A549 (cell line): ENCODE measurements around the gene FIBCD1. TPM values are rescaled to one million over a fixed set of nuclear protein-coding genes. Genes with fewer than 3 reads are reported as not detected.

Experiments used
- ATAC-seq, 2 experiments: fragments of 200-7000 bp in 1 of 2; fragments of >200 bp in 1 of 2; cut with Nextera tagmentation in 1 of 2; cut with Tn5 transposase in 1 of 2; 3 replicates each; pipeline versions ENCODE4 v1.8.0 to v1.9.1; 2018 to 2020; ENCODE audit warnings: mild to moderate bottlenecking in 1 of 2, moderate library complexity in 1 of 2
- CTCF ChIA-PET: fragments of 300-600 bp; sonication (Branson Sonifier 250); formaldehyde crosslinking; extraction: SDS; loops from one replicate; lab custom pipeline; 2021; ENCODE audit warnings: antibody characterized with exemption, inconsistent platforms; lab: Yijun Ruan, JAX
- POLR2A ChIA-PET: fragments of 350-600 bp; formaldehyde crosslinking; extraction: SDS; loops from one replicate; lab custom pipeline; 2021; ENCODE audit warnings: antibody characterized with exemption, inconsistent platforms; lab: Yijun Ruan, JAX
- DNase-seq, 2 experiments: peaks; one replicate each; pipeline versions ENCODE4 v3.0.0 to v3.0.0-alpha.2; 2011 to 2016; ENCODE audit warnings: low read depth in 1 of 2, low spot score in 1 of 2
- FAIRE-seq: peaks from 2 replicates; lab custom pipeline; 2011; peaks lifted over from hg19 to GRCh38; lab: Jason Lieb, UNC
- H3K27ac ChIP-seq, 2 experiments: fragments of >200 bp; sonication (Bioruptor Twin); formaldehyde crosslinking; 3 replicates each; pipeline ENCODE4 v1.5.1; 2016 to 2017
- H3K4me1 ChIP-seq: fragments of >200 bp; sonication (Bioruptor Twin); formaldehyde crosslinking; 3 replicates; pipeline ENCODE4 v1.6.1; 2016
- H3K4me2 ChIP-seq: fragments of >200 bp; sonication (Bioruptor Twin); formaldehyde crosslinking; 3 replicates; pipeline ENCODE4 v1.6.1; 2016
- H3K4me3 ChIP-seq: fragments of >200 bp; sonication (Bioruptor Twin); formaldehyde crosslinking; 3 replicates; pipeline ENCODE4 v1.5.1; 2016
- H3K9me3 ChIP-seq: fragments of >200 bp; sonication (Bioruptor Twin); formaldehyde crosslinking; 3 replicates; pipeline ENCODE4 v1.6.1; 2016
- CTCF ChIP-seq: fragments of >200 bp; sonication (Bioruptor Twin); formaldehyde crosslinking; IDR thresholded peaks from 3 replicates; pipeline ENCODE4 v1.5.1; 2016
- FOSL2 ChIP-seq, 2 experiments: fragments of 450-650 bp in 1 of 2; fragments of >200 bp in 1 of 2; sonication (Bioruptor Twin) in 1 of 2; formaldehyde crosslinking; IDR thresholded peaks; 2 replicates each; pipeline versions ENCODE4 v1.5.0 to v1.6.1; 2016 to 2020; ENCODE audit warnings: mild to moderate bottlenecking in 1 of 2, moderate library complexity in 1 of 2
- FOXS1 ChIP-seq: fragments of 250-450 bp; sonication (Bioruptor Pico); IDR thresholded peaks from 2 replicates; pipeline ENCODE4 v1.5.0; 2020; ENCODE audit warnings: mild to moderate bottlenecking, moderate library complexity
- GATA3 ChIP-seq: IDR thresholded peaks from 2 replicates; pipeline ENCODE4 v1.6.1; 2012; ENCODE audit warnings: borderline replicate concordance
- KDM1A ChIP-seq: fragments of 200-600 bp; sonication (generic); IDR thresholded peaks from 2 replicates; pipeline ENCODE4 v1.6.1; 2016; ENCODE audit warnings: low read depth, mild to moderate bottlenecking
- MAZ ChIP-seq: fragments of 150-350 bp; IDR thresholded peaks from 2 replicates; pipeline ENCODE4 v1.6.1; 2014; ENCODE audit warnings: antibody characterized with exemption, low read depth, low read length, borderline replicate concordance
- RAD21 ChIP-seq, 2 experiments: fragments of >200 bp in 1 of 2; sonication (Bioruptor Twin) in 1 of 2; formaldehyde crosslinking in 1 of 2; IDR thresholded peaks in 1 of 2; conservative IDR thresholded peaks in 1 of 2; 2 replicates in 1 of 2; 3 replicates in 1 of 2; pipeline ENCODE4 v1.6.1; 2012 to 2018; ENCODE audit warnings: inconsistent platforms in 1 of 2
- RCOR1 ChIP-seq: fragments of 150-350 bp; IDR thresholded peaks from 2 replicates; pipeline ENCODE4 v1.6.1; 2014; ENCODE audit warnings: antibody characterized with exemption, low read length, low read depth
- SMC3 ChIP-seq: fragments of >200 bp; sonication (Bioruptor Twin); formaldehyde crosslinking; IDR thresholded peaks from 3 replicates; pipeline ENCODE4 v1.6.1; 2018; ENCODE audit warnings: inconsistent platforms
- TP53 ChIP-seq: fragments of 250-450 bp; sonication (Bioruptor Pico); IDR thresholded peaks from 2 replicates; pipeline ENCODE4 v1.5.0; 2021; ENCODE audit warnings: mild to moderate bottlenecking, moderate library complexity
- ZFP36 ChIP-seq: fragments of 450-650 bp; IDR thresholded peaks from 2 replicates; pipeline ENCODE4 v1.6.1; 2014; ENCODE audit warnings: borderline replicate concordance; ENCODE audit not compliant: partially characterized antibody
- WGBS: methylation state at CpG from one replicate; pipeline ENCODE4 v1.1.6; 2017; ENCODE audit errors: missing lambda C conversion rate; 5-methylcytosine and 5-hydroxymethylcytosine counted together
- polyA plus RNA-seq, 4 experiments: library from polyadenylated mRNA; depleted of rRNA in 3 of 4; stranded (reverse); fragments of >200 nt; fragmentation: RNase III in 1 of 4; extraction: RNeasy Plus Mini Kit Qiagen cat#74134 plus additional on column Dnase treatment in 1 of 4; gene quantifications; 2 replicates in 3 of 4; 3 replicates in 1 of 4; pipeline ENCODE4 v1.2.3, GENCODE V29; 2011 to 2017
- TF ChIP-seq, protein P1 (sequence below): fragments of 450-650 bp; IDR thresholded peaks from 2 replicates; pipeline ENCODE4 v1.6.1; 2014; ENCODE audit warnings: antibody characterized with exemption
- TF ChIP-seq, protein P2 (sequence below): fragments of 250-450 bp; sonication (Bioruptor Pico); IDR thresholded peaks from 2 replicates; pipeline ENCODE4 v1.5.0; 2021; ENCODE audit warnings: mild to moderate bottlenecking, moderate library complexity, borderline replicate concordance

FIBCD1 gene
- polyA plus RNA-seq, 2 of the 4 experiments (the other 2 are of a cell fraction): 4.8 to 4.9 TPM

GRCh38 chr9:130942679-130943078, 3.6 kb upstream of the FIBCD1 start:
- 76% methylated on average over 10 of the region's 10 CpGs for WGBS
- ChIA-PET POLR2A (no interaction called here), CTCF (interaction anchor here (0.7 to 7.8 kb wide), 20 partner anchors 8 to 251 kb away, joined by 3 to 78 read pairs (median 4); no protein-coding TSS in a partner anchor)
- Histone ChIP-seq H3K4me3 (no peak overlapping the region), H3K4me2 (no peak overlapping the region), H3K4me1 (peaks cover 46% of the 10 kb centered on the region), H3K9me3 (no peaks in the 10 kb centered on the region), H3K27ac (no peak overlapping the region)
- TF ChIP-seq GATA3: no peak
- TF ChIP-seq TP53 (CRISPR knock-in tag): no peak
- no peak for TF ChIP-seq RCOR1
- peak; percentile 62 for TF ChIP-seq ZFP36
- TF ChIP-seq KDM1A: no peak
- TF ChIP-seq, protein P1, sequence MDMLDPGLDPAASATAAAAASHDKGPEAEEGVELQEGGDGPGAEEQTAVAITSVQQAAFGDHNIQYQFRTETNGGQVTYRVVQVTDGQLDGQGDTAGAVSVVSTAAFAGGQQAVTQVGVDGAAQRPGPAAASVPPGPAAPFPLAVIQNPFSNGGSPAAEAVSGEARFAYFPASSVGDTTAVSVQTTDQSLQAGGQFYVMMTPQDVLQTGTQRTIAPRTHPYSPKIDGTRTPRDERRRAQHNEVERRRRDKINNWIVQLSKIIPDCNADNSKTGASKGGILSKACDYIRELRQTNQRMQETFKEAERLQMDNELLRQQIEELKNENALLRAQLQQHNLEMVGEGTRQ: no peak
- FAIRE-seq: no peak
- ATAC-seq: no peak
- no peak for DNase-seq

- WGBS: 70% methylated on average over 6 of the region's 6 CpGs
- no peaks in the 10 kb centered on the region for H3K9me3 ChIP-seq
- peaks cover 46% of the 10 kb centered on the region for H3K4me1 ChIP-seq
- ATAC-seq: no peak
- no peak for TF ChIP-seq MAZ
- TF ChIP-seq, protein P2, sequence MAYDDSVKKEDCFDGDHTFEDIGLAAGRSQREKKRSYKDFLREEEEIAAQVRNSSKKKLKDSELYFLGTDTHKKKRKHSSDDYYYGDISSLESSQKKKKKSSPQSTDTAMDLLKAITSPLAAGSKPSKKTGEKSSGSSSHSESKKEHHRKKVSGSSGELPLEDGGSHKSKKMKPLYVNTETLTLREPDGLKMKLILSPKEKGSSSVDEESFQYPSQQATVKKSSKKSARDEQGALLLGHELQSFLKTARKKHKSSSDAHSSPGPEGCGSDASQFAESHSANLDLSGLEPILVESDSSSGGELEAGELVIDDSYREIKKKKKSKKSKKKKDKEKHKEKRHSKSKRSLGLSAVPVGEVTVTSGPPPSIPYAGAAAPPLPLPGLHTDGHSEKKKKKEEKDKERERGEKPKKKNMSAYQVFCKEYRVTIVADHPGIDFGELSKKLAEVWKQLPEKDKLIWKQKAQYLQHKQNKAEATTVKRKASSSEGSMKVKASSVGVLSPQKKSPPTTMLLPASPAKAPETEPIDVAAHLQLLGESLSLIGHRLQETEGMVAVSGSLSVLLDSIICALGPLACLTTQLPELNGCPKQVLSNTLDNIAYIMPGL (CRISPR knock-in tag): no peak
- TF ChIP-seq, all 56 proteins: peak for 0
- CTCF ChIA-PET: interaction anchor here (0.7 to 7.8 kb wide), 21 partner anchors 8 to 235 kb away, joined by 3 to 78 read pairs (median 4); no protein-coding TSS in a partner anchor
- DNase-seq: no peak
- H3K4me3 ChIP-seq: no peak overlapping the region
- no peak overlapping the region for H3K4me2 ChIP-seq
- FAIRE-seq: no peak
- POLR2A ChIA-PET: no interaction called here
- no peak overlapping the region; a peak in 1 of 6 replicates for H3K27ac ChIP-seq
Measured at GRCh38 chr9:130942084-130942483, 3.0 kb upstream of the FIBCD1 start.

DNA sequence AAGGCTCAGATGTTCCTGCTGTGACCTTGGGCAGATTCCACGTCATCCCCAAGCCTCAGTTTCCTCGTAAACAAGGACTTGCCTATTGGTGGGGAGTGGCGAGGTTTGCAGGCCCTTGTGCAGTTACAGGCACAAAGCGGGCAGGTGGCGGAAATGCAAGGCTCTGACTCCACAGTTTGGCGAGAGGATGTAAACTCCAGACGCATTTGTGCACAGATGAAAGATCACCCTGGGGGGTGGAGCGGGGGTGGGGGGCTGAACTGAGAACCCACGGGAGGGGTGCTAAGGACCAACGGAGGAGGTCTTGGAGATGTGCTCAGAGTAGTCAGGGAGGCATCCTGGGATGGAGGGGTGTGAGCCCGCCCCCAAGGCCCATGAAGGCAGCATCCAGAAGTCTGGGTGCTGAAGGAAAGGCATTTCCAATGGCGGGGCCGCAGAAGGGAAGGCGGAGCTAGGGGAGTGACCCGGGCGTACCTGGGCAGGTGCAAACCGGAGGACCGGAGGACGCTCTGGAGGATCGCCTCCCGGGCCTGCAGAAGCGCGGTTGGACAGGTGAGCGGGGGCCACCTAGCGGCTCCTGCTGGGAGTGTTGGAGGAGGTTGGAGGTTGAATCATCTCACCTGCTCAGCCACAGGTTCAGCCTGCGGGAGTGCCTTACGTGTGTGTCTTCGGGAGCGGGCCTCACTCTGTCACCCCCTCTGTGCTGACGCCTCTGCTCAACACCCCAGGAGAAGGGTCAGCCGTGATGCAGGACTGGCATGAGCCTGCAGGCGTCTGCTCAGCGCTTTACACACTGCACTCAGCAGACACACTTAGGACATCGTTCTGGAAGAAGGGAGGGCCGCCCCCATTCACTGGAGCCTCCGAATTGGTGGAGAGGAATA, 1.9 kb upstream of the FIBCD1 start:
- H3K4me2 ChIP-seq: peak overlapping the region; percentile 94
- 15% methylated on average over 25 of the region's 36 CpGs for WGBS
- POLR2A ChIA-PET: no interaction called here

More for the DNA sequence above, 1.9 kb upstream of the FIBCD1 start:
- DNase-seq (peak; percentile 73 to 74), ATAC-seq (peak; percentile 54 to 74), FAIRE-seq (no peak)
- Histone ChIP-seq H3K27ac (peak overlapping the region in 1 of 2 experiments; percentile 12; a peak in 1 of 6 replicates), H3K4me1 (peaks cover 46% of the 10 kb centered on the region), H3K4me3 (no peak overlapping the region), H3K9me3 (no peaks in the 10 kb centered on the region)
- peak; percentile 83 for TF ChIP-seq SMC3
- TF ChIP-seq CTCF: peak; percentile 82
- TF ChIP-seq FOSL2 (IDR thresholded peaks at IDR 0.05): no peak
- 0 out of 2 replicates have a peak, but pooled peaks have one; percentile 23 for TF ChIP-seq FOSL2 (CRISPR knock-in tag; IDR thresholded peaks at IDR 0.05)
- peak; percentile 87 to 89 for TF ChIP-seq RAD21 (conservative IDR thresholded peaks at IDR 0.05 in 1 of 2, IDR thresholded peaks at IDR 0.05 in 1 of 2)
- TF ChIP-seq FOXS1 (CRISPR knock-in tag): no peak
- CTCF ChIA-PET: interaction anchor here (0.6 to 7.8 kb wide), 21 partner anchors 11 to 170 kb away, joined by 3 to 78 read pairs (median 4); no protein-coding TSS in a partner anchor
